GM12892 (cell line): ENCODE data around the gene LY86.

Experiments used
- POLR2A ChIP-seq: IDR thresholded peaks from 2 replicates; pipeline ENCODE4 v1.6.1; 2011; ENCODE audit warnings: low read depth, low read length, control low read depth
- POLR2AphosphoS5 ChIP-seq: IDR thresholded peaks from 2 replicates; pipeline ENCODE4 v1.6.1; 2011; ENCODE audit warnings: low read depth, low read length, control low read depth

DNA sequence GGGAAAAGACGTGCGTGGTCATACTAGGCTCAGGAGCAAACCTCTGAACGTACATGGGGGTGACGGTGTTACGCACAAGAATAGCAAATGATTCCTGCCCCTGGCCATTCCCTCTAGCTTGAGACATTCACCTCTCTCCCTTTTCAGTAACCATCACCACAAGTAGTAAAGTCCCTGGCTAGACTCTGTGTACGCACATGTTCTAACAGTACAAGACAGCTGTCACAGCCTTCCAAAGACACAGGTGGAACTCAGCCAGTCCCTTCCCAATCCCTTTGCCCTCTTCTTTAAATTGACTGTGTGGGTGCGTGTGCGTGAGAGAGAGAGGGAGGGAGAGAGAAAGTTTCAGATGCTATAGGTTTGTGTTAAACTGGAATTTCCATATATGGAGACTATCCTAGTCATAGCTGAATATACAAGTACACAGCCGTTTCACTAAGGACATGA is 67.3 kb downstream of the LY86 start:
- TF ChIP-seq POLR2A (no peak), POLR2AphosphoS5 (peak; percentile 58)
